HG02610 (cell line): ENCODE measurements around the gene HBG2.
A peak's percentile ranks its signal among the peaks of the same experiment; 100 is the strongest.
"Not testable (repeated sequence)": the region's sequence is repeated elsewhere in the genome, so short reads cannot be mapped to it uniquely, and the experiment has no call there.

Source experiments
- ATAC-seq: cut with Tn5 transposase; IDR thresholded peaks from one replicate; pipeline ENCODE4 v1.9.1; 2021; ENCODE audit warnings: mild to moderate bottlenecking, moderate library complexity; ENCODE audit not compliant: unreplicated experiment

HBG2 gene

DNA sequence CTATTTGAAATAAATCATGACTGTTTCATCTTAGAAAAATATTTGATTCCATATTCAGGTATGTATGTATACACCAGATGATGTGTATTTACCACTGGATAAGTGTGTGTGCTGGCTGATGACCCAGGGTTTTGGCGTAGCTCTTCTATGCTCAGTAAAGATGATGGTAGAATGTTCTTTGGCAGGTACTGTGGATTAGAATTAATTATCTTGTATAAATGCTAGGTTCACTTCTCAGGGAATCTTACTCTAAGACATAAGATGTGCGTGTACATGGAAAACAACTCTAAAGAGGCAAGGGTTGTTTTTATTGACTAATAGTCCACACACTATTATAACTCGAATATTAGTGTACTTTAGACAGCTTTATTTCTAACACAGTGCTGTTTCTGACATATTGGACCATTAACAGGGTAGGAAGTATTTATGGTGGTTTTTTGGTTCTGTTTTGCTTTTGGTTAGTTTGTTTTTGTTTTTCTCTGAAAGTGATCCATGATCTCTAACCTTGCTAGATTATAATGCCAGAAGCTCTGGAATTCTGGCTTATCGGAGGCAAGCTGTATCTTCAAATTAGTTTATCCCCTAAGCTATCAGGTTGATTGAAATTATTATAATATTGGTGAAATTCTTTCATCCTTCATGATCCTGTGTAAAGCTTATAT is 3.9 kb downstream of the HBG2 start:
- no peak for ATAC-seq

GRCh38 chr11:5249807-5250396 is 4.7 kb downstream of the HBG2 start, which contains the start of gene HBG1:
Gene HBG1 (minus strand): TSS chr11:5249857. CDS start chr11:5249804, 53 bp downstream.
- ATAC-seq = not testable (repeated sequence)

GRCh38 chr11:5248498-5248897 is 6.1 kb downstream of the HBG2 start:
- ATAC-seq = not testable (repeated sequence)

GRCh38 chr11:5247472-5248192 is 6.9 kb downstream of the HBG2 start:
- ATAC-seq = no peak

- ATAC-seq = no peak
Observed at GRCh38 chr11:5246772-5247471, 7.7 kb downstream of the HBG2 start.

DNA sequence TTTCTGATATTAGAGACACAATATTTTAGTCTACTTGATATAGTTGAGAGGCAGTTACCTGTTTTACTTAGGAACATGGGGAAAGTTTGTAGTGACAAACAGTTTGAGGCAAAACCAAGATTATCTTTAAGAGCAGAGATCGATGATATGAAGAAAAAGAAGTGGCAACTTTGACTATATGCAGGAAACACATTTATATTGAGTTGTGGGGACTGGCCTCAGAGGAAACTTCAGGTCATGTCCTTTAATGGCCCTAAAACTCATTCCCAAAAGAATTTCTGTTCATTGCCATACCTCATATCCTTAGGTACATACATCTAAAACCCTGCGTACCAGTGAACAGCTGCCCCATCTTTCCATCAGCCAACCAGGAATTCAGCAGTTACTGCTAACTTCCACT is 9.4 kb downstream of the HBG2 start:
- no peak for ATAC-seq

DNA sequence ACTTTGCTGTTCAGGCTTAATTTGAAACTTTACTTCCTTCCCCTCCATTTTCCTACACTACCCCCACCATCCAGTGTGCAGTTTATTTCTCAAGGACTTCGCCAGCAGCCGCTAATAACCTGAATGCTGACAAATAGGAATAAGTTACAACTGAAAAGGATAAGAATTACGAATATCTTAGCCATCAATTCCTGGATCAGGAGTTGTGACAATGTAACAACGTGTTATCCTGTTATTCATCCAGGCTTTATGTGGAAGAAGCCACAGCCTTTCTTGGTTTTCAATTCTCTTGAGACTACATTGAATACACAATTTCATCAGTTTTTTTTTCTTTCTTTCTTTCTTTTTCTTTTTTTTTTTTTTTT is 10.8 kb downstream of the HBG2 start:
- no peak for ATAC-seq

GRCh38 chr11:5242933-5243815 is 11.4 kb downstream of the HBG2 start:
- no peak for ATAC-seq

DNA sequence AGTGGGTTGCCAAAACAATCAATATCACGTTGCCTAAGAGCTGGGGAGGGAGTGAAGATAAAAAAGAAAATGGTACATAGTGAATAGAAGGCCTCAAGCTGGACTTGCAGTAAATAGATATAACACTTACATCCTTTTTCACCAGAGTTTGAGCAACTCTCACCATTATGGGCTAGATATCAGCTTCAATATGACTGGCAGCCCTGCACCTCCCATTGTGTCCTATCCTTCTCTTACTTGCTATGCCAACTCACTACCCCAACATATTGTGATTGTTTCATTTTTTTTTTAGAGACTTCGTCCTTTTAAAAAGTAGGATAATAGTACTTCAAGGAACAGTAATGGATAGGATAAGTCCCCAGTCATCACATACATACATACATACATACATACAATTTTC is 12.4 kb downstream of the HBG2 start:
- no peak for ATAC-seq

DNA sequence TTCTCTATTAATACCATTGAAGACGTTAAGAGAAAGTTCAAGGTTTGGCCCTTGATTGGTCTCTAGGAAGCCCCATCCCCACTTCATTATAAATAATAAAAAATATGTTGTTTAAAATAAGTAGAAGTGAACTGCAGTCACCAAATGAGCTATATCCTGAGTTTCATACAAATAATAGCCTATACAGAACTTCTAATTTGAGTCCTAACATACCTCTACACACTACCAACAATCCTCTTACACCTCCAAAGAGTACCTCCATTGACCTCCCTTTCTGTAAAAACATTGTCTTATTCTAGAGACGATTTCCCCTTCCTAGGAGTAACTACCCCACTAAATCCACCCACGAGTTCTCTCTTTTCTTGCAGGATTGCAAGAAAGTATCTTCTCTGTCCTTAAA is 13.1 kb downstream of the HBG2 start:
- no peak for ATAC-seq

- no peak for ATAC-seq
Observed at GRCh38 chr11:5240458-5240857, 14.1 kb downstream of the HBG2 start.

- no peak for ATAC-seq
Observed at GRCh38 chr11:5240056-5240455, 14.5 kb downstream of the HBG2 start.

- ATAC-seq = no peak
Observed at GRCh38 chr11:5239046-5239445, 15.5 kb downstream of the HBG2 start.

GRCh38 chr11:5238486-5238885 is 16.1 kb downstream of the HBG2 start:
- no peak for ATAC-seq

- ATAC-seq = no peak
Observed at GRCh38 chr11:5237420-5237819, 17.2 kb downstream of the HBG2 start.

DNA sequence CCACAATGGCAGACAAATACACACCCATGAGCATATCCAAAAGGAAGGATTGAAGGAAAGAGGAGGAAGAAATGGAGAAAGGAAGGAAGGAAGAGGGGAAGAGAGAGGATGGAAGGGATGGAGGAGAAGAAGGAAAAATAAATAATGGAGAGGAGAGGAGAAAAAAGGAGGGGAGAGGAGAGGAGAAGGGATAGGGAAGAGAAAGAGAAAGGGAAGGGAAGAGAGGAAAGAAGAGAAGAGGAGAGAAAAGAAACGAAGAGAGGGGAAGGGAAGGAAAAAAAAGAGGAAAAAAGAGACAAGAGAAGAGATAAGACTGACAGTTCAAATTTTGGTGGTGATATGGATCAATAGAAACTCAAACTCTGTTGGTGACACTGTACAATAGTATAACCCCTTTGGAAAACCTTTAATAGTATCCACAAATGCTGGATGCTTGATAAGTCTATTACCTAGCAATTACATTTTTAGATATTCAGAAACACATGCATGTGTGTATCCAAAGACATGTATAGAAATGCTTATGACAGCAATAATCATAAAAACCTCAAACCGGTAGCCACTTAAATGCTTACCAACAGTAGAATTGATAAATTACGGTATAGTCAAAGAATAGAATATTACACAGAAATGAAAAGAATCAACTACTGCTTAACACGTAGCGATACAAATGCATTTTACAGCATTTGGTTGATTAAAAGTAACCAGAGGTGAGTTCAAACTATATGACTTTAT is 19.1 kb downstream of the HBG2 start:
- no peak for ATAC-seq

DNA sequence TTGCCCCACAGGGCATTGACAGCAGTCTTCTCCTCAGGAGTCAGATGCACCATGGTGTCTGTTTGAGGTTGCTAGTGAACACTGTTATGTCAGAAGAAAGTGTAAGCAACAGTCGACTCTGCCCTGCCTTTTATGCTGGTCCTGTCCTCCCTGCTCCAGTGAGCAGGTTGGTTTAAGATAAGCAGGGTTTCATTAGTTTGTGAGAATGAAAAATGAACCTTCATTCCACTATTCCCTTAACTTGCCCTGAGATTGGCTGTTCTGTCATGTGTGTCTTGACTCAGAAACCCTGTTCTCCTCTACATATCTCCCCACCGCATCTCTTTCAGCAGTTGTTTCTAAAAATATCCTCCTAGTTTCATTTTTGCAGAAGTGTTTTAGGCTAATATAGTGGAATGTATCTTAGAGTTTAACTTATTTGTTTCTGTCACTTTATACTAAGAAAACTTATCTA is 20.2 kb downstream of the HBG2 start, which contains the start of gene HBD:
Gene HBD (minus strand): TSS at position 103 of the 454 bp plus-strand sequence. CDS start 50 bp downstream, at position 53.
- peak; percentile 78 for ATAC-seq

DNA sequence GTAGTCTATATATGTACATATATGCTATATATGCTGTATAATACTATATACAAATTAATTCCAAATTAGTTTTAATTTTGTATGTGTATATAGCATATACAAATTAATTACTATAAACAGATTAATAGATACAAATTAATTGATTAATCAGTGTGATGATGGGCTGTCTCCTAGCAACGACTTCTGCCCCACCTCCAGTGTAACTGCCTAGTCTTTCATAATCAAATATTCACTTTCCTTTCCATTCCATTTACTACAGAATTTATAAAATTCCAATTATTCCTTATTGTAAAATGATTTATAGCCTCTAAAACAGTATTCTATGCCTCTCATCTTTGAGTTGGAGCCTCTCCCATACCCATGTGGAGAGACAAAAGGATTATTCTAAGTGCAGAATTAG is 21.3 kb downstream of the HBG2 start:
- ATAC-seq = no peak

DNA sequence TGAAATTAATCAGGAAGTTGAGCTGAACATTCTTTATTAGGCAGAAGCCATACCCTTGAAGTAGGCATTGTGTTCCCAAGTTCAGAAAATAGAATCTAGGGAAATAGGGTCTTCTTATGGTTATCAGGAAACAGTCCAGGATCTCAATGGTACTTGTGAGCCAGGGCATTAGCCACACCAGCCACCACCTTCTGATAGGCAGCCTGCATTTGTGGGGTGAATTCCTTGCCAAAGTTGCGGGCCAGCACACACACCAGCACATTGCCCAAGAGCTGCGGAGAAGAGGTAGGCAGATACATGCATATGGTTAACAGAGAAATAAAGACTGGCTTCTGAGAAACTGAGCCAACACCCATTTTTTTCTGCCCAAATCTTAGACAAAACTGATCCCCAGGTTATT is 21.8 kb downstream of the HBG2 start:
- ATAC-seq = no peak

GRCh38 chr11:5232176-5232575 is 22.4 kb downstream of the HBG2 start:
- no peak for ATAC-seq
